ENCODE measurements around the gene SLC38A6. TPM values are rescaled to one million over a fixed set of nuclear protein-coding genes. Genes with fewer than 3 reads are reported as not detected.
A peak's percentile ranks its signal among the peaks of the same experiment; 100 is the strongest.

The SLC38A6 gene
- total and polyA plus RNA-seq, 9 of the 15 experiments (the other 6 are each of a cell fraction or from before 2014, with no cell fraction given): 9.8 to 40.3 (median 17.6) TPM

GRCh38 chr14:60989599-60989998, 8.6 kb downstream of the SLC38A6 start (continued):
- TF ChIP-seq NONO (IDR thresholded peaks at IDR 0.05; ENCODE audit: low read depth in 2 of 2, low read length in 1 of 2) (no peak), KAT2B (IDR thresholded peaks at IDR 0.05; ENCODE audit: low read depth, low read length) (no peak), SMAD4 (CRISPR knock-in tag; conservative IDR thresholded peaks at IDR 0.05) (peak; percentile 64), MCM5 (IDR thresholded peaks at IDR 0.05; ENCODE audit: low read depth) (no peak), E2F8 (IDR thresholded peaks at IDR 0.05; ENCODE audit: low read depth, partially characterized antibody) (peak; percentile 42), E4F1 (CRISPR knock-in tag; IDR thresholded peaks at IDR 0.05; ENCODE audit: borderline replicate concordance) (no peak), GTF2B (IDR thresholded peaks at IDR 0.05; ENCODE audit: extremely low read depth, insufficient read length) (no peak), ZNF165 (CRISPR knock-in tag; IDR thresholded peaks at IDR 0.05; ENCODE audit: borderline replicate concordance) (no peak), MCM2 (IDR thresholded peaks at IDR 0.05; ENCODE audit: low read depth) (no peak), VEZF1 (CRISPR knock-in tag; IDR thresholded peaks at IDR 0.05) (peak; percentile 38), HMGN3 (IDR thresholded peaks at IDR 0.05; ENCODE audit: borderline replicate concordance, extremely low read depth, insufficient read length, low read depth, low read length) (no peak), HBP1 (CRISPR knock-in tag; IDR thresholded peaks at IDR 0.05) (no peak), RAD51 (IDR thresholded peaks at IDR 0.05; ENCODE audit: borderline replicate concordance, low read depth) (peak; percentile 64; the same call in 1 of the 2 replicates), GATAD2A (IDR thresholded peaks at IDR 0.05) (no peak), ZNF583 (CRISPR knock-in tag; IDR thresholded peaks at IDR 0.05) (no peak), PRMT5 (CRISPR knock-in tag; IDR thresholded peaks at IDR 0.05) (no peak), ZNF232 (CRISPR knock-in tag; IDR thresholded peaks at IDR 0.05) (no peak), KLF13 (tag; IDR thresholded peaks at IDR 0.05; ENCODE audit: borderline replicate concordance, low read depth) (no peak), DMBX1 (CRISPR knock-in tag; IDR thresholded peaks at IDR 0.05; ENCODE audit: borderline replicate concordance) (peak; percentile 49; the same call in 1 of the 2 replicates), SIX5 (IDR thresholded peaks at IDR 0.05; ENCODE audit: borderline replicate concordance in 1 of 2, insufficient read depth in 1 of 2, low read depth in 1 of 2, low read length in 2 of 2) (no peak)

Data from K562 (cell line).